ENCODE data around the gene IPO5.

Gene IPO5

DNA sequence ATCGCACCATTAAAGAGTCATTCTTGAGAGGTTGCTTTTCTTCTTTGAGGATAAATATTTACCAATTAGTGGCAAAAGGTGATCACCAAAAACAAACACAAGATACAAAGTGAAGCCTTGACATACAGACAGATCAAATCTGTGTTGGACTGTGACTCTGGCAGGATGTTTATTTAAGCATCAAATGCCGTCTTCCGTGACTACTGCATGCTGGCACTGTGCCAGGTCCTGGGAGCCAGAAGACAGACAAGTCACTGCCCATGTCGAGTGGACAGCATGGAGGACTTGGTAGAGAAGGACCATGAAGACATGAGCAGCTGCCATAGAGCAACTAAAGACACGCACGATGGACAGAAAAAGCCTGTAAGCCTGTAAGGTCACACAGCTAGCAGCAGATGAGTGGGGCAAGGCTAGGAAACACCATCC lies 96.6 kb downstream of the IPO5 start:
- no peaks in the 10 kb centered on the region for H3K36me3 ChIP-seq (ENCODE audit: insufficient read depth)
- H3K27me3 ChIP-seq (ENCODE audit: insufficient read depth, low read depth) = no peaks in the 10 kb centered on the region
- no peak overlapping the region for H3K4me3 ChIP-seq (IDR thresholded peaks at IDR 0.05; ENCODE audit: insufficient read depth, low read depth, low read length)
- H2AFZ ChIP-seq (ENCODE audit: low read depth) = no peak overlapping the region
- no peaks in the 10 kb centered on the region for H3K79me2 ChIP-seq (ENCODE audit: insufficient read depth, low read depth)
- H3K9ac ChIP-seq = no peak overlapping the region
- no peak overlapping the region for H3K4me2 ChIP-seq
- H3K27ac ChIP-seq = no peak overlapping the region
- no peaks in the 10 kb centered on the region for H4K20me1 ChIP-seq (ENCODE audit: insufficient read depth)
- TF ChIP-seq, protein P1, sequence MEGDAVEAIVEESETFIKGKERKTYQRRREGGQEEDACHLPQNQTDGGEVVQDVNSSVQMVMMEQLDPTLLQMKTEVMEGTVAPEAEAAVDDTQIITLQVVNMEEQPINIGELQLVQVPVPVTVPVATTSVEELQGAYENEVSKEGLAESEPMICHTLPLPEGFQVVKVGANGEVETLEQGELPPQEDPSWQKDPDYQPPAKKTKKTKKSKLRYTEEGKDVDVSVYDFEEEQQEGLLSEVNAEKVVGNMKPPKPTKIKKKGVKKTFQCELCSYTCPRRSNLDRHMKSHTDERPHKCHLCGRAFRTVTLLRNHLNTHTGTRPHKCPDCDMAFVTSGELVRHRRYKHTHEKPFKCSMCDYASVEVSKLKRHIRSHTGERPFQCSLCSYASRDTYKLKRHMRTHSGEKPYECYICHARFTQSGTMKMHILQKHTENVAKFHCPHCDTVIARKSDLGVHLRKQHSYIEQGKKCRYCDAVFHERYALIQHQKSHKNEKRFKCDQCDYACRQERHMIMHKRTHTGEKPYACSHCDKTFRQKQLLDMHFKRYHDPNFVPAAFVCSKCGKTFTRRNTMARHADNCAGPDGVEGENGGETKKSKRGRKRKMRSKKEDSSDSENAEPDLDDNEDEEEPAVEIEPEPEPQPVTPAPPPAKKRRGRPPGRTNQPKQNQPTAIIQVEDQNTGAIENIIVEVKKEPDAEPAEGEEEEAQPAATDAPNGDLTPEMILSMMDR (conservative IDR thresholded peaks at IDR 0.05; ENCODE audit: low read depth, low read length) = no peak
- H3K4me1 ChIP-seq (ENCODE audit: low read depth, poor library complexity, severe bottlenecking) = no peaks in the 10 kb centered on the region

- no peaks in the 10 kb centered on the region for H3K36me3 ChIP-seq (ENCODE audit: insufficient read depth)
- H3K27me3 ChIP-seq (ENCODE audit: insufficient read depth, low read depth) = no peaks in the 10 kb centered on the region
- H3K4me3 ChIP-seq (IDR thresholded peaks at IDR 0.05; ENCODE audit: insufficient read depth, low read depth, low read length) = no peak overlapping the region
- no peak overlapping the region for H2AFZ ChIP-seq (ENCODE audit: low read depth)
- no peak overlapping the region for H3K27ac ChIP-seq
- no peak overlapping the region for H3K4me2 ChIP-seq
- no peaks in the 10 kb centered on the region for H3K79me2 ChIP-seq (ENCODE audit: insufficient read depth, low read depth)
- no peaks in the 10 kb centered on the region for H3K4me1 ChIP-seq (ENCODE audit: low read depth, poor library complexity, severe bottlenecking)
- TF ChIP-seq, protein P1 (conservative IDR thresholded peaks at IDR 0.05; ENCODE audit: low read depth, low read length) = no peak
- H4K20me1 ChIP-seq (ENCODE audit: insufficient read depth) = no peaks in the 10 kb centered on the region
- H3K9ac ChIP-seq = no peak overlapping the region
Measured at GRCh38 chr13:98052412-98052811, 98.9 kb downstream of the IPO5 start.

- H4K20me1 ChIP-seq (ENCODE audit: insufficient read depth) = no peaks in the 10 kb centered on the region
- H2AFZ ChIP-seq (ENCODE audit: low read depth) = no peak overlapping the region
- no peaks in the 10 kb centered on the region for H3K27me3 ChIP-seq (ENCODE audit: insufficient read depth, low read depth)
- H3K9ac ChIP-seq = no peak overlapping the region
- no peaks in the 10 kb centered on the region for H3K36me3 ChIP-seq (ENCODE audit: insufficient read depth)
- TF ChIP-seq, protein P1 (conservative IDR thresholded peaks at IDR 0.05; ENCODE audit: low read depth, low read length) = no peak
- no peaks in the 10 kb centered on the region for H3K4me1 ChIP-seq (ENCODE audit: low read depth, poor library complexity, severe bottlenecking)
- no peak overlapping the region for H3K27ac ChIP-seq
- H3K4me2 ChIP-seq = no peak overlapping the region
- H3K79me2 ChIP-seq (ENCODE audit: insufficient read depth, low read depth) = no peaks in the 10 kb centered on the region
- H3K4me3 ChIP-seq (IDR thresholded peaks at IDR 0.05; ENCODE audit: insufficient read depth, low read depth, low read length) = no peak overlapping the region
Measured at GRCh38 chr13:98054301-98054700, 100.8 kb downstream of the IPO5 start.

DNA sequence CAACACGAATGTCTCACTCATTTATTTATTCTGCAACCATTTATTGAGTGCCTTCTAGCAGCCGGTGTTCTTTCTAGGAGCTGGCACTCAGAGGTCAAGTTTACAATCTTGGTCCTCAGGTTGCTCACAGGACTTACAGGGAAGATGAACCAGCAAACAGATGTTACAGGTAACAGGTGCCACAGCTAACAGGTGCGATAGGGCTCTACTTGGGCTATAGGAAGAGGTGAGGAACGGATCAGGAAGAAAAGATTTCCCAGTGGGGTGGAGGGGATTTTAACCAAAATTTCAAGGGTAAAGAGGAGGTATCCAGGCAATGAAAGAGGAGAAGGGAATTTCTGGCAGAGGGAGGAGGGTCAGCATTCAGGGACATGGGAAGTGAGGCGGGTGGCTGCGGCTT lies 102.1 kb downstream of the IPO5 start:
- H3K36me3 ChIP-seq (ENCODE audit: insufficient read depth) = no peaks in the 10 kb centered on the region
- H3K27ac ChIP-seq = no peak overlapping the region
- no peak overlapping the region for H3K9ac ChIP-seq
- H3K27me3 ChIP-seq (ENCODE audit: insufficient read depth, low read depth) = no peaks in the 10 kb centered on the region
- no peak overlapping the region for H3K4me3 ChIP-seq (IDR thresholded peaks at IDR 0.05; ENCODE audit: insufficient read depth, low read depth, low read length)
- no peaks in the 10 kb centered on the region for H4K20me1 ChIP-seq (ENCODE audit: insufficient read depth)
- TF ChIP-seq, protein P1 (conservative IDR thresholded peaks at IDR 0.05; ENCODE audit: low read depth, low read length) = no peak
- no peaks in the 10 kb centered on the region for H3K4me1 ChIP-seq (ENCODE audit: low read depth, poor library complexity, severe bottlenecking)
- H3K79me2 ChIP-seq (ENCODE audit: insufficient read depth, low read depth) = no peaks in the 10 kb centered on the region
- no peak overlapping the region for H2AFZ ChIP-seq (ENCODE audit: low read depth)
- H3K4me2 ChIP-seq = no peak overlapping the region
